ENCODE measurements around the gene SNRPD3.
"Not testable (repeated sequence)": the region's sequence is repeated elsewhere in the genome, so short reads cannot be mapped to it uniquely, and the experiment has no call there.

SNRPD3 gene

DNA sequence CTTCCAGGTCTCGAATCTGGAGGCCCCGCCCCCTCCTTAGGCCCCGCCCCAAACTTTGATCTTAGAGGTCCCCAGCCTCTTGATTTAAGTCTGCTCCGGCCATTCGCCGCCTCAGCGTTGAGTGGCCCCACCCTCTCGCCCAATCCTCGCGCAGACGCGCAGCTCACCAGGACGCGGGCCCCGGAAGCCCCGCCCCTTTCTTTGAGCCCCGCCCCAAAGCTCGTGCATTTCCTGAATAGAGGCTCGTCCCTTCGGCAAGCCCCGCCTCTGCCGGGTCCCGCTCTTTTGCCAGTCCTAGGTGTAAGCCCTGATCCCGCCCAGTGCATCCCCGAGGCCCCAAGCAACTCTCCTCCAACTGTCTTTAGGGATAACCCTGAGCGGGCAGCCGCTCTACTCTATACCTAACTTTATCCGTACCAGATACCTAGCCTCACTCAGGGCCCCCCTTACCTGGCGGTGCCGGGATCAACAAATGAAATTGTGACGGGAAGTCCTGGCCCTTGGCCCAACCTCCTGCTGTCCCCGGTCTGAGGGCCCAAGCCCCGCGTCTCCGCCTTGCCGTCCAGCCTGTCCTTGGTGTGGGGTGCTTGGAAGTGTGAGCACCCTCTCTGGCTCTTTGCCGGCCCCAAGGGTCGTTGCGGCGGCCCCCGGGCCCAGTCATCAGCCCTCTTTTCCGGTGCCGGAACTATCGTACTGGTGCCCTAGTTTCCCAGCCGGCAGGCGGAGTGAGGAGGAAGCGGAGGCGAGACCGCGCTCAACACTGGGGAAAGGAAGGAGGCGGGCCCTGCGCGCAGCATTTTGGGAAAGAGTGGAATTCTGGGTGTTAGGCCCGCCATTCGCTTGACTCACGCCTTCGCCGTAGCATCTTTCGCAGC lies at the start of gene SNRPD3:
Gene SNRPD3, plus strand, starts transcription at position 835 of the 875 bp plus-strand sequence. CDS start 1,676 bp downstream, outside the sequence.
- peak; percentile 99 for DNase-seq

DNA sequence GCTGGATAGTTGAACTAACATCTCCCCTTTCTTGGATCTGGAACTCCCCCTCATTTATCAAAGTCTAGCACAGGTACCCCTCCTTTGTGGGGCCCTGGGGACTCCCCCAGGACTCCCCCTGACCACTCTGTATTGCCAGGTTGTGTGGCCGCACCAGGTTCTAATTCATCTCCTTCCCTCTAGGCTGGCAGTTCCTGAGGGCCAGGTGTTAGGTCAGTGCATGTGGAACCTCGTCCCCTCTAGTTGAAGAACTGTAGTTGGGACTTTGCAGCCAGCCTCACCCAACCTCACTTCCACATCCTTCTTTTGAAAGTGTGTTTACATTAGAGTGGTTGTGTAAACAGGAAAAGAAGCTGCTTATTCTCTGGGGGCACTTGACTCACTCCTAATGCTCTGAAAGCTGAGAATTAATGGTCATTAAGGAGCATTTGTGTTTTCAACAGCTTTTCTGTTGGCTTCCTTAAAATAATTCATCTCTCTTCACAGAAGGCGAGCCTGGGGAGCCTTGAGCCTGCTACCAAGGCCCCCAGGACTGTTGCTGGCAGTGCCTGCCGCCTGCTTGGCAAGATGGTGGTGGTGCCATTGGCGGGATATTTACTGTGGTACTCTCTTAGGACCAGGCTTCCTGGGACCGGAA lies 48.9 kb upstream of the SNRPD3 start:
- DNase-seq = no peak

DNA sequence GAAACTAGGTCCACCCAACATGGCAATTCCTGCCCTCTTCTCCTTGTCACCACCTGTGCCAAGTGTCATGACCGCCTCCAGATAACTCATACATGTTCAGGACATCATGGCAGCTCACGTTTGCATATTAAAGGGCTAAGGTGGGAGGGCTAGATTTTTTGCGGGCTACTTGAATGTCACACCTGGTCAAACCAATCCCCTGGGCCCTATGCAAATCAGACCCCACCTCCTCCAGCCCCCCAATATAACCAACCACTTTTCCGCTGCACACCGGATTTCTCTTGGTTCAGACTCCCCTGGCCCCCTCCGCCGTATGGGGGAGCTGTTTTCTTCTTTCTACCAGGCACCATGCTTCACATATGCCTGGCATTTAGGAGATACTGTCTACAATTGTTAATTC lies 48.1 kb upstream of the SNRPD3 start:
- DNase-seq = no peak

DNA sequence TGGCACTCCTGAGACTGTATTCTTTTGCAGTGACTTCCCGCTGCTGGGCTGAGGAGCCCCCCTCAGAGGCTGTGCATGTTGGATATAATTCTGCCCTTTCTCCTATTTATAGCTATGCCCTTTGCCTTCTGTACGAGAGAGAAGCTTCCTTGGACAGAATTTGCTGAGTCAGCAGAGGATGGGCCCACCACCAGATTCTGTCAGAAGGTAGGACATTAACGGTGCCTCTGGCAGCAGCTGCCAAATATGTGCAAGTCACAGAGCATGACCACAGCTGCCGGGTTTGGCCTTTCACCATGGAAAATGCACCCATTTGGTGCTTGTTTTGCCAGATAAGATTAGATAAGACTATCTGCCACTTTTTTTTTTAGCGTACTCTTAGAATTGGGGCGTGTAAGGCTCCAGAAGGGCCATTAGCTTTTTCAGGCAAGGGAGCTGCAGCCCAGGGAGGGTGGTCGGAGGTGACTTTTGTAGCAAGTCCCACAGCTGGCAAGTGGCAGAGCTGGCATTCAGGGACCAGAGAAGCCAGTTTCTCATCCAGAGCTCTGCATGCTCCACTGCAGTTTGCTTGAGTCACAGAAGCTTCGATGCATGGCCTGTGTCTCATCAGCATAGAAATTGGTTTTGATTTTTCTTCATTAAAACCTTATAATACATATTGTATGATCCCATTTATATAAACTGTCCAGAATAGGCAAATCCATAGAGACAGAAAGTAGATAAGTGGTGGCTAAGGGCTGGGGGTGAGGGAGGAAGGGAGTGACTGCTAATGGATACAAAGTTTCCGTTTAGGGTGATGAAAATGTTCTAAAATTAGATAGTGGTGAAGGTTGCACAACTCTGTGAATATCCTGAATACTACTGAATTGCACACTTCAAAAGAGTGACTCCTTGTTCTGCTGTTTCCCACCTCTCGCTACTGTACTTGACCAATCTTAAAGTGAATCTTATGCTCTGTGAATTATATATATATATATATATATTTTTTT lies 44.9 kb upstream of the SNRPD3 start:
- DNase-seq = no peak

DNA sequence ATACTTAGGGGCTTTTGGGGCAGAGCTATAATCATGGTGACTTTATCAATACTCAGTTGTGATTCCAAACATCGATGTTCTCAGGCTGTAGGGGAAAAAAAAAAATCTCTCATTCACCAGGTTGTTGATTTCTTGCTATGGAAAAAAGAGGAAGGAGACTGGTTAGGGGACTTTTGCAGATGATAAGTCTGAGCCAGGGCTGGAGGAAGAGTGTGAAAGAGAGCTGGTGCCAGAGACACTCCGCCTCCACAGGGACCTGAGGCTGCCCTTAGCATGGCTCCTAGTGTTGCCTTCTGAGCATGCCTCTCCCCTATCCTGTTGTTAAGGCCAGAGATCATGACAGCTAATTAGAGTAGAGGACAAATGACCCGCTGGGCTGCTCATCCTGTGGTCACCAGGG lies 43.8 kb upstream of the SNRPD3 start:
- DNase-seq = no peak

DNA sequence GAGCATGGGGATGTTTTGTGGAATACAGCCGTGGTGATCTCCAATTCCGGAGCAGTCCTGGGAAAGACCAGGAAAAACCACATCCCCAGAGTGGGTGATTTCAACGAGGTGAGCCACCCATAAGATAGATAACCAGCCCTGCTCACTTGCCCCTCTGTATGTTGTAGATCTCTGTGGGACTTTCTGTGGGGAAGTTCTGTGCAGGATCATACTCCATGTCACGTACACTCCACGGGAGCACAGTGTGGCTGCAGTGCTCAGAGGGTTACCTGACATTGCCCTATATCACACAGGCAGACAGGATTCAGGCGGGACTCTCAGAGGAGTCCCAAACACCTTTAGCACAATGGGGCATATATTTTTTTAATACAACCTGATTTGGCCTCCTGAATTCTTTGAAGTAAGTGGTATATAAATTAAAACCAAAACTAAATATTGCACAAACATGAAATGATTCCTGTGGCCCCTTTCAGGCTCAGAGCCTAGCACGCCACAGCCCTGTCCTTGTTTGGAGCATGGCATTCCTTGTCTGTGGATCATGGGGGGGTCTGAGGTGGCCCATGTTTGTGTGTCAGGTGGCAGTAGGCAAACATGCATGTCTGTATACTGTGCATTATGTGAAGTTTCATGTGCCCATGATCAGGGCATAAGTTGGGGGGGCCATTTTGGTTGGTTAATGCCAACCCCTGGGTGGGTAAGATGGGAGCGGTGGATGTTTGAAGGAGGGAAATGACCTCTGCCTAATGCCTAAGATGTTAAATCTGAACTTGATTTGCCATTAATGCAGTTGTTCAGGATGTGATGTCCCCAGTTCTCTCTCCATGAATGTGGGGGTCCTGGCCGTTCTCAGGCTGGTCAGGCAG lies 42.2 kb upstream of the SNRPD3 start:
- DNase-seq = no peak

DNA sequence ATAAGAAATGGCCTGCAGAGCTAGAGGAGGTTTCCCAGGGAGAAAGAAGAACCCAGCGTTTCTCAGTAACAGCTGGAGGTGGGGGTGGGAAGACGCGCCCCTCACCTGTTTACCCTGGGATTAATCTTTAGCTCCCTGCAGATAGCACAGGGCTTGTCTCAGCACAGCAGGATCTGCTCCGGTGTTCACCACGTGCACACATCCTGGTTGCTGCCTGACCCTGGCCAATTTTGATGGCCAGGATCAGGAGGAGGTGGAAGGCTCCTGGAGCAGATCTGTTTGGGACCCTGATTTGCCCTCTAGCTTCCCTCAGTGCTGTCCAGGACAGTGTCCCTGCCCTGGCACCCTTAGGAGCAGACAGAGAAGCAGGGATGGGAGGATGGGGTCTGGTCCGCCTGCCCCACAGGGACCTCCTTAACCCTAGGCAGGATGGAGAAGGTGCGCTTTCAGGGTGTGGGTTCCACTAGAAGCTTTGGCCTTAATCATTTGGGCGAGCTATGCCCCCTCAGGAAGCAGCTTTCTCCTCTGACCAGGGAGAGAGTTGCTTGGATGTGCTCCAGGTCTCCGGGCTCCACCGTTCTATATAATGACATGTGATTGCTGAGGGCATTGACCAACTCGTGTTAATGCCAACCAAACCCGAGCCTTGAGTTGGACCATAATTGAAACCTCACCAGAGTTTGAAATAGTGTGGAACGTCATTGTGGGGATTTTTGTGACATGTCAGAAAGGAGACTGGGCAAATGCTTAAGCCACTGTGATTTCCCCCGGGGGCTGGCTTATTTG lies 41.4 kb upstream of the SNRPD3 start:
- no peak for DNase-seq

DNA sequence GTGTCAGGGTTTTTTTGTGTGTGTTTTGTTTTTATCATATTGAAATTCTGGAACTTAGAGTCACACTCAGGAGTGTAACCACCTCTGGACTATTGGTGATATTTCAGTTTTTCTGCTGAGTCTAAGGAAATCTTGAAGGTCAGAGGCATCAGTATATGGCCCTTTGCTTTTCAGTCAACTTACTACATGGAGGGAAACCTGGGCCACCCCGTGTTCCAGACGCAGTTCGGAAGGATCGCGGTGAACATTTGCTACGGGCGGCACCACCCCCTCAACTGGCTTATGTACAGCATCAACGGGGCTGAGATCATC lies 40.8 kb upstream of the SNRPD3 start:
- no peak for DNase-seq

DNA sequence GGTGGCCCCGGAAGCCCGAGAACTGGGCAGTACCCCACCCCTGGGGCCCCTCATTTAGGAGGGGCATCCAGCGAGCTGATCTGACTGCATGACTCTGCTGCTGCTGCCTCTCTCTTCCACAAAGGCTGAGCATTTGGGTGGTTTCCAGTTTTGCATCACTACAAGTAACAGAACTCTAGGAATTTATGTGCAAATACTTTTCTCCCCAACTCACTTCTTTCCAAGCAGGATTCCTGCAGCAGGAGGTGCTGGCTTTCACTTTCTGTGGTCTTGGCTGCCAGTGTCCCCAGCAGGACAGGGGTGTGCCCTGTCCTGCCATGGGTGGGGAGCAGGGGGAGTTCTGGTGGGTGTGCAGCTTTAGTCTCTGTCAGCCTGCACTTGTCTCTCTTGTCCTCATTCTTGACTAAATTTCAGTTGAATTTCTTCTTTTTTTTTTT lies 39.5 kb upstream of the SNRPD3 start:
- no peak for DNase-seq

DNA sequence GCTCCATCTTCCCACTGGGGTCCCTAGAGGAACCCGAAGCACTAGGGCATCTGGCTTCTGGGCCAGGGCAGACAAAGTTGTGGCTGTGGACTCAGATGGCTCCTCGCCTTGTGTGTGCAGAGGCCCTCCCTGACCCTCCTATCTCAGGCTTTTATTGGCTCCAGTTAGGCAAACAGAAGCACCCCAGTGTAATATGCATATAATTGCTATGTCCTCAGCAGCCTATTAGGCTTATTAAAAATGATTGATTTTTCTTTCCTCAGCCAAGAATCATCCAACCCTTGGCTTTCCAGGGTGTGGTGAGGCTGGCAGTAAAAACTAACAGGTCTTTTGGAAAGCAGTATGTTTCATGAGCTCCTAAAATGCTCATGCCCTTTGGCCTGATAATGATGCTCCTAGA lies 38.4 kb upstream of the SNRPD3 start:
- no peak for DNase-seq

DNA sequence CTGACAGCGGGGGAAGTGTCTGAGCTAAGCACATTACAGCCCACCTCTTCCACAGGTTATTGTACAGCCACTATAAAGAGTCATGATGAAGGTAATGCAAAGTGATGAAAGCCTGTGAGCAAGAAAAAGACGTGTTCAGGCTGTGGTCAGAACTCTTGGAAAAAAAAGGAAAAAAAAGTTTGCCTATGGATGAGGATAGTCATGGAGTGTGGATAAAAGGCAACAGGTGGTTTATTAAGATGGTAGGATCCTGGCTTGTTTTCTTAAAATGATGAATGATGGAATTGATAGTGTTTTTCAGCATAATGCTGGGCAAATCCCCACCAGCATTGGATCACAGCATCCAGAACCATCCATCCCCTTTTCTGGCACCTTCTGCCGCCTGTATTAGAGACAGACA lies 37.6 kb upstream of the SNRPD3 start:
- DNase-seq = no peak

DNA sequence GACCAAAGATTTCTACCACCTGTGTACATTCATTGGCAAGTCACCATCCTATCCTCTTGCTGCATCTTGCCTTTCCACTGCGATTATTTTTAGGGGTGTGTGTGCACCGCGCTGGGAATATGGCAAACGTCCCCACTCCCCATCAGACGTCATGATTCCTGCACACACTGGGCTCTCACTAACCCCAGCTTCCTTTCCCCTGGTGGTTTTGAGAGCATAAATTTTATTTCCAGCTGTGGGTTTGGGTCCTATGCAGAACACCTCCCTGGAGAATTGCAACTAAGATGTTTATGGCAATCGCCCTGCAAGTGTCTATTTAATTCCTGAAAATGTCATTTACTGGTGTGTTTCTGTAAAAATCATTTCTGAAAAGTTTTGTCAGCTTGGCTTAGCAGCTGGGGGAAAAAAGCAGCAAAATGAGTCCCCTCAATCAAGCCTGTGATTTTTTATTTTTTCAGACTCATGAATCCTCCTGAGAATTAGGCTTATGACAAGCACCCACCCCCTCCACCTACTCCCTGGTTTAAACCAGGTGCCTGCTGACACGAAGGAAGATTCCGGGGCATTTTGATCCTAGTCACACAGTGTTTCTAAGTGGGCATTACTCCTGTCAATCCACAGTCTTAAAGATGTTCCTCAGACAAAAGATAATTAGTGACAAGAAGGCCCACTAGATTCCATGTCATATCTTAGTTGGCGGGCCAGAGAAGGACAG lies 36.9 kb upstream of the SNRPD3 start:
- DNase-seq = no peak

DNA sequence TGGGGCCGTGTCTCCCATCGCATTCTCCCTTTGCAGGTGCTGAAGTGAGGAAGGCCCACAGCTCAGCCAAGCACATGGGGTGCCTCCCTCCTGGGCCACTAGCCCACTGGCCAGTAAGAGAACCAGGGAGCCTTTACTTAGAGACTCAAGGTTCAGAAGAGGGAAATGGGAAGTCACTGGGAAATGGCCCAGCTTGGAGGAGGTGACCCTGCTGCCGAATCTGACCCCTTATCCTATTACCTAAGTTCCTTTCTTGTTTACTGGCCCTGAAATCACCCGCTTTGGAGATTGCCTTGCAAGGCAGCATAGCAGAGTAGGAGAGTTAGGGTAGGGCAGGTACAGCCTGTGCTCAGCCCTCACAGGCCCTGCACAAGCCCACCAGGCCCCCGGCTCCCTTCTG lies 36.3 kb upstream of the SNRPD3 start:
- no peak for DNase-seq

DNA sequence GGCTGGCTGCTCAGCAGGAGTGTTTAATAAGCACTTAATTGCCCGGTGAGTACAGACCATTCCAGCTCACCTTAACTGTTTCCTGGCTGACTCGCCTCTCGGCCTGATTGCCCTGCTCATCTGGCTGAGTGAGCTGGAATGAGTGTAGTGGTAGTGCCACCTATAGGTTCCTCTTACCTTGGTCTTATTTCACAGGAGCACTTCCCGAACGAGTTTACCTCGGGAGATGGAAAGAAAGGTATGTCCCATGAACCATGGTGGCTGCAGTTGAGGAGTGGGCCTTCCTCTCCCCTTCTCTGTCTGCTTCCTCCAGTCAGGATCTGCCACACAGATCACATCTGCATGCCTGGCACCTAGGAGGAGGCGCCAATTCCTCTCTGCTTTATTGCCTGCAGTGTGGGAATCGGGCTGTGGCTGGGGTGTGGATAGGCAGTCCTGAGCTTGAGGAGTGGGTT lies 34.0 kb upstream of the SNRPD3 start:
- peak; percentile 53 for DNase-seq

DNA sequence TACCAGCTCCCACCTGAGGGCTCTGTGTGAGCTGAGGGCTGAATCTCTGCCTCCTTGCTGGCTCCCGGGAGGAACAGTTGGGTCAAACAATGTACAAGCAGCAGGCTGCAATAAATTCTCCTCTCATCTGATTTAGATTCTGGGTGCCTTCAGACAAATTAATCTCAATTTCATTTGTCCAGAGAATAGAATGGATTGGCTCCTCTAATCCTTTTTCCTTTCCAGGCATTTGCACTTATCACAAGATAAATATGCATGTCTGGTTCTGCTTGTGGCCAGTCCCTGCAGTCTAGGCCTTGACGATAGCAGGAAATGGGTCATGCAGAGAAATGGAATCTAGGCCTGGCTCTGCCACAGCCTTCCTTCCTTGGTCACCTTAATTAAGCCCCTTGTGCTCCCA lies 31.9 kb upstream of the SNRPD3 start:
- no peak for DNase-seq

DNA sequence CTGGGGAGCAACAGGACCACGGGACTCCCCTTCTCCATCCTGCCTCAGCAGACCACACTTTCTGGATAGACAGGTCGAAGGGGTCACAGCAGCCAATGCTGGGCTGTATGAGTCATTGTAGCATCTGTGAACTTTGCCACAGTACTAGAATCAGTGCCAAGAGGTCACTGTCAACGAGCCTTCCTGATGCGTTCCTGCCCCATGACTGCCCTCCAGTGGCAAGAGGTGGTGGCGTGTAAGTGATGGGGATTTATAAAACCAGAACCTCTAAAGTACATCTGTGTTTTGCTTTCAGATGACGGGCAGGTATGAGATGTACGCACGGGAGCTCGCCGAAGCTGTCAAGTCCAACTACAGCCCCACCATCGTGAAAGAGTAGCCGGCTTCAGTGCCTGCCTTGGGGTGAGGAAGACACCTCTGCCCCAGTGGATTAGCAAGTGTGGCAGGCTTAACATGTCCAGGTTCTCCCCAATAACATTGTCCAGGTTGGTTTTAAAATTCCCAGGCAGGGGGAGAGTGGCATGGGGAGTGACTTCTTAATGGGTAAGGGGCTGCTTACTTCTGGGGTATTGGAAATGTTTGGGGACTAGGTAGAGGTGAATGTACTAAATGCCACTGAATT lies 30.3 kb upstream of the SNRPD3 start:
- DNase-seq = peak; percentile 89

DNA sequence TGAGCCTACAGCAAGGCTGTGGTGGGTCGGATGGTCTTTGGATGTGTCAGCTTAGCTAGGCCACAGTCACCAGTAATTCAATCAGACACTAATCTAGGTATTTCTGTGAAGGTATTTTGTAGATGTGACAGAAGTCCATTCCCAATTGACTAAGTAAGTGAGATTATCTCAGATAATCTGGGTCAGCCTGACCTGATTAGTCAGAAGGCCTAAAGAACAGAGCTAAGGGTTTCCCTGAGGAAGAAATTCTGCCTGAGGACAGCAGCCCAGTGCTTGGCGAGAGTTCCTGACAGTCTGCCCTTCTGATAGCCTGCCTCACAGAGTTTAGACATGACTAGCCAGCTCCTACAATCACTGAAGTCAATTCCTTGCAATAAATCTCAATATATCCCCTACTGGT lies 29.6 kb upstream of the SNRPD3 start:
- no peak for DNase-seq

DNA sequence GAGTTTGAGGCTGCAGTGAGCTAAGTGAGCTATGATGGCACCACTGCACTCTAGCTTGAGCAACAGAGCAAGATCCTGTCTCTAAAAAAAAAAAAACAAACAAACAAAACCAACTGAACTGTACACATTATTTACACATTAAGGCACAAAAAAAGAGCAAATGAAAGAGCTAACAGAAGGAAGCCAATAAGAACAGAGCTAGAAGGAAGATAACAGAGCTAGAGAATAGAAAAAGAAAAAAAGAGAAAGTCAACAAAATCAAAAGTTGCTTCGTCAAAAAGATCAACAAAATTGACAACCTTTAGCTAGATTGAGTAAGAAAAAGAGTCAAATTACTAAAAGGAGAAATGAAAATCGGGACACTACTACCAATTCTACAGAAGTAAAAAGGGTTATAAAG lies 25.9 kb upstream of the SNRPD3 start:
- no peak for DNase-seq

DNA sequence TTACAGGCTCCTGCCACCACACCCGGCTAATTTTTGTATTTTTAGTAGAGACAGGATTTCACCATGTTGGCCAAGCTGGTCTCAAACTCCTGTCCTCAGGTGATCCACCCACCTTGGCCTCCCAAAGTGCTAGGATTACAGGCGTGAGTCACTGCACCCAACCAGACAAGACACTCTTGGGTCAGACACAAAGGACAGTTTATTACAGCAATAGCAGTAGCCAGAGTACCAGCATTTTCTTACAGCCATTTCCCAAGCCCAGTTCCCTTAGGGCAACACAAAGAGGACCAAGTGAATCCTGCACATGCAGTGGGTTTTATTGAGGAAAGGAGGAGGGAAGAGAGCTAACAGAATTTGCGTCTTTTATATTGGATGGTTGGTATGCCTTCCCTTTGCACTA lies 24.8 kb upstream of the SNRPD3 start:
- DNase-seq = not testable (repeated sequence)

DNA sequence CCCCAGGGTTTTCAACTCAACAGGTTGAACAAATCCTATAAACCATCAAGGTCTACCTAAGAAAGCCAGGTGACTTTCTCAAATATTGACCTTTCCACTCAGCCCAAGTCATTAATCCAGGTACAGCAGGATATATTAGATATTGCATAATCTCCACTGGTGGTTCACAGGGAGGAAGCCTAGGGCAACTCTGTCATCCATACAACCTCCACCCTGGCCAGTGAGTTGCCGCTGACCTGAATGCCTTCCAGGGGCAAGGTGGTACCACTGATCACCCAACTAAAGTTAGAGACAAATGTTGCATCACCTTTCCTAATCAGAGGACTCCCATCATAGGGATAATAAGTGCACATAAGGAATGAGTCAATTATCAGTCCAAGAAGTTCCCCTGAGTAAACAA lies 23.7 kb upstream of the SNRPD3 start:
- DNase-seq = no peak
